HepG2 (cell line): ENCODE results near the gene PPCDC. TPM values are rescaled to one million over a fixed set of nuclear protein-coding genes. Genes with fewer than 3 reads are reported as not detected.

Experiments
- AKNA ChIP-seq: sonication (generic); formaldehyde crosslinking; IDR thresholded peaks from 2 replicates; pipeline ENCODE4 v1.4.0; 2020; ENCODE audit warnings: missing genetic modification reagents, borderline replicate concordance
- CEBPG ChIP-seq: IDR thresholded peaks from 2 replicates; pipeline ENCODE4 v1.6.1; 2016
- GLI4 ChIP-seq: sonication (generic); formaldehyde crosslinking; IDR thresholded peaks from 2 replicates; pipeline ENCODE4 v1.5.1; 2020; ENCODE audit warnings: missing genetic modification reagents, mild to moderate bottlenecking, moderate library complexity, borderline replicate concordance
- MTF2 ChIP-seq: sonication (generic); formaldehyde crosslinking; IDR thresholded peaks from 2 replicates; pipeline ENCODE4 v1.5.0; 2020; ENCODE audit warnings: missing genetic modification reagents, borderline replicate concordance
- NAIF1 ChIP-seq: sonication (generic); formaldehyde crosslinking; IDR thresholded peaks from 2 replicates; pipeline ENCODE4 v1.5.0; 2020; ENCODE audit warnings: mild to moderate bottlenecking, missing genetic modification reagents, borderline replicate concordance
- RFXANK ChIP-seq: IDR thresholded peaks from 2 replicates; pipeline ENCODE4 v1.6.1; 2016
- SPEN ChIP-seq: sonication (generic); formaldehyde crosslinking; IDR thresholded peaks from 2 replicates; pipeline ENCODE4 v1.5.1; 2020; ENCODE audit warnings: low read depth, mild to moderate bottlenecking, missing genetic modification reagents
- TARDBP ChIP-seq: sonication (generic); formaldehyde crosslinking; IDR thresholded peaks from 2 replicates; pipeline ENCODE4 v1.8.0; 2022; ENCODE audit warnings: mild to moderate bottlenecking, missing genetic modification reagents
- TRAFD1 ChIP-seq: sonication (generic); formaldehyde crosslinking; IDR thresholded peaks from 2 replicates; pipeline ENCODE4 v1.5.1; 2020; ENCODE audit warnings: missing genetic modification reagents, mild to moderate bottlenecking, borderline replicate concordance
- ZNF251 ChIP-seq: sonication (generic); formaldehyde crosslinking; IDR thresholded peaks from 2 replicates; pipeline ENCODE4 v1.9.0; 2021; ENCODE audit warnings: mild to moderate bottlenecking, missing genetic modification reagents
- ZNF556 ChIP-seq: sonication (generic); formaldehyde crosslinking; IDR thresholded peaks from 2 replicates; pipeline ENCODE4 v1.4.0; 2020; ENCODE audit warnings: mild to moderate bottlenecking, missing genetic modification reagents, borderline replicate concordance
- ZNF766 ChIP-seq: sonication (generic); formaldehyde crosslinking; IDR thresholded peaks from 2 replicates; pipeline ENCODE4 v1.5.0; 2020; ENCODE audit warnings: missing genetic modification reagents, borderline replicate concordance
- ZSCAN25 ChIP-seq: sonication (generic); formaldehyde crosslinking; IDR thresholded peaks from 2 replicates; pipeline ENCODE4 v1.8.0; 2022; ENCODE audit warnings: mild to moderate bottlenecking, missing genetic modification reagents
- polyA plus RNA-seq, 8 experiments: library from polyadenylated mRNA; depleted of rRNA in 3 of 8; stranded (reverse) in 7 of 8; unstranded in 1 of 8; fragments of >200 nt; fragmentation: Illumina TruSeq in 4 of 8; extraction: Trizol in 4 of 8; gene quantifications; 2 replicates each; pipeline versions ENCODE4 v1.2.1 to v1.2.3, GENCODE V29; 2011 to 2016; ENCODE audit warnings: low read depth in 4 of 8, missing spikeins in 1 of 8, mixed read lengths in 1 of 8; ENCODE audit not compliant: insufficient read depth in 1 of 8
- total RNA-seq, 5 experiments: library from RNA; depleted of rRNA; stranded (reverse); fragments of >200 nt; fragmentation: Illumina TruSeq; extraction: Trizol; gene quantifications; 2 replicates each; pipeline ENCODE4 v1.2.3, GENCODE V29; 2016; ENCODE audit warnings: low read depth in 1 of 5
- TF ChIP-seq, protein P1 (sequence below): sonication (generic); formaldehyde crosslinking; IDR thresholded peaks from 2 replicates; pipeline ENCODE4 v1.5.1; 2020; ENCODE audit warnings: missing genetic modification reagents, mild to moderate bottlenecking, borderline replicate concordance
- TF ChIP-seq, protein P2 (sequence below): sonication (generic); formaldehyde crosslinking; IDR thresholded peaks from 2 replicates; pipeline ENCODE4 v1.5.0; 2020; ENCODE audit warnings: missing genetic modification reagents, mild to moderate bottlenecking, borderline replicate concordance
- TF ChIP-seq, protein P3 (sequence below): sonication (generic); formaldehyde crosslinking; IDR thresholded peaks from 2 replicates; pipeline ENCODE4 v1.4.0; 2020; ENCODE audit warnings: mild to moderate bottlenecking, low read depth, missing genetic modification reagents

The PPCDC gene
- total and polyA plus RNA-seq, 2 of the 13 experiments (the other 11 are each of a cell fraction or from before 2014, with no cell fraction given), result 12.3 to 12.8 TPM

DNA sequence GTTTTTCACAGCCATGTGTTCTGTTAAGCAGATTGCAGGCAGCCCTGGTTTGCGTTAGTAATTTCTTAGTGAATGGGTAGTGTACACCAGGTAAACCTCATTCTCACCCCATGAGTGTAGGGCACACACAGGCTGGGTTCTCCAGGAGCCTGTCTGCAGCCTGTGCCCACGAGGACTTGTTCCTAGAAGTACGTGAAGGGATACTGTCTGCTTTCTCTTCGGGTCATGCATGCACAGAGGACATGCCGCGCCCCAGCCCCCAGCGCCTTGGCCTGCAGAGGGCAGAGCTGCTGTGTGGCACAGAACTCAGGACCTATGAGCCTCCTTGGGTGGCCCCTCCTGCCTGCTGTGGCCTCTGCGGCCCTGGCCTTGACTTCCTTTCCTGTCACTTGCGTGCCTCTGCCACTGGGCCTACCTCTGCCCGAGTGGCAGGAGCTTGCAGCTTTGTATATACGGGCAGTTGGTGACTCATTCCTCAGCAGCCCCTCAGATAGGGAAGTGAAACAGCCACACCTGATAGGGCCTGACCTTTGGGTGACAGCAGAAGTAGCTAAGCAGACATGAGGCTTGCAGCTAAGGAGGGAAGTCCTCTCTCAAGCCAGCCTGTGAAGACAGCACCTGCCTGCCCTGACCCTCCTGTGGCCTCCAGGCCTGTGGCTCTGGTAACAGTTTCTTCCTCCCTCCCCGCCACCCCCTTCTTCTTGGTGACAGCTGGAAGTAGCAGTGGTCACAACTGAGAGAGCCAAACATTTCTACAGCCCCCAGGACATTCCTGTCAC is 19.5 kb downstream of the PPCDC start (continued):
- TF ChIP-seq SPEN (CRISPR knock-in tag) (peak; percentile 87), ZNF766 (CRISPR knock-in tag) (no peak), NAIF1 (CRISPR knock-in tag) (no peak), ZNF251 (CRISPR knock-in tag) (no peak), GLI4 (CRISPR knock-in tag) (0 out of 2 replicates have a peak, but pooled peaks have one; percentile 64), TRAFD1 (peak; percentile 98; the same call in 1 of the 2 replicates), TARDBP (CRISPR knock-in tag) (peak; percentile 93), CEBPG (CRISPR knock-in tag) (peak; percentile 71), MTF2 (CRISPR knock-in tag) (no peak), AKNA (CRISPR knock-in tag) (no peak), RFXANK (CRISPR knock-in tag) (peak; percentile 60; the same call in 1 of the 2 replicates), ZSCAN25 (peak; percentile 61), ZNF556 (peak; percentile 3; the same call in 1 of the 2 replicates)
- TF ChIP-seq, protein P1, sequence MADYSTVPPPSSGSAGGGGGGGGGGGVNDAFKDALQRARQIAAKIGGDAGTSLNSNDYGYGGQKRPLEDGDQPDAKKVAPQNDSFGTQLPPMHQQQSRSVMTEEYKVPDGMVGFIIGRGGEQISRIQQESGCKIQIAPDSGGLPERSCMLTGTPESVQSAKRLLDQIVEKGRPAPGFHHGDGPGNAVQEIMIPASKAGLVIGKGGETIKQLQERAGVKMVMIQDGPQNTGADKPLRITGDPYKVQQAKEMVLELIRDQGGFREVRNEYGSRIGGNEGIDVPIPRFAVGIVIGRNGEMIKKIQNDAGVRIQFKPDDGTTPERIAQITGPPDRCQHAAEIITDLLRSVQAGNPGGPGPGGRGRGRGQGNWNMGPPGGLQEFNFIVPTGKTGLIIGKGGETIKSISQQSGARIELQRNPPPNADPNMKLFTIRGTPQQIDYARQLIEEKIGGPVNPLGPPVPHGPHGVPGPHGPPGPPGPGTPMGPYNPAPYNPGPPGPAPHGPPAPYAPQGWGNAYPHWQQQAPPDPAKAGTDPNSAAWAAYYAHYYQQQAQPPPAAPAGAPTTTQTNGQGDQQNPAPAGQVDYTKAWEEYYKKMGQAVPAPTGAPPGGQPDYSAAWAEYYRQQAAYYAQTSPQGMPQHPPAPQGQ, result no peak
- TF ChIP-seq, protein P2, sequence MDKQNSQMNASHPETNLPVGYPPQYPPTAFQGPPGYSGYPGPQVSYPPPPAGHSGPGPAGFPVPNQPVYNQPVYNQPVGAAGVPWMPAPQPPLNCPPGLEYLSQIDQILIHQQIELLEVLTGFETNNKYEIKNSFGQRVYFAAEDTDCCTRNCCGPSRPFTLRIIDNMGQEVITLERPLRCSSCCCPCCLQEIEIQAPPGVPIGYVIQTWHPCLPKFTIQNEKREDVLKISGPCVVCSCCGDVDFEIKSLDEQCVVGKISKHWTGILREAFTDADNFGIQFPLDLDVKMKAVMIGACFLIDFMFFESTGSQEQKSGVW, result no peak
- TF ChIP-seq, protein P3, sequence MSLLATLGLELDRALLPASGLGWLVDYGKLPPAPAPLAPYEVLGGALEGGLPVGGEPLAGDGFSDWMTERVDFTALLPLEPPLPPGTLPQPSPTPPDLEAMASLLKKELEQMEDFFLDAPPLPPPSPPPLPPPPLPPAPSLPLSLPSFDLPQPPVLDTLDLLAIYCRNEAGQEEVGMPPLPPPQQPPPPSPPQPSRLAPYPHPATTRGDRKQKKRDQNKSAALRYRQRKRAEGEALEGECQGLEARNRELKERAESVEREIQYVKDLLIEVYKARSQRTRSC, result no peak
